Measurements from ENCODE around the gene PTPRN2. TPM values are rescaled to one million over a fixed set of nuclear protein-coding genes. Genes with fewer than 3 reads are reported as not detected.

Gene PTPRN2
- total RNA-seq, 1 experiment from 2014 or later = 1.1 TPM

- no peak overlapping the region for H3K4me3 ChIP-seq (ENCODE audit: low read depth in 2 of 2, low read length in 2 of 2)
- no peak overlapping the region for H3K27ac ChIP-seq (ENCODE audit: low read length)
- intact Hi-C loops (cut with micrococcal nuclease; ENCODE audit: unreplicated experiment) = no loop called here
- ChIA-PET CTCF (no interaction called here), POLR2A (no interaction called here)
- H3K36me3 ChIP-seq (ENCODE audit: control insufficient read depth, insufficient read depth, low read length) = no peaks in the 10 kb centered on the region
- no peak for ATAC-seq
- no peaks in the 10 kb centered on the region; the same call in 1 of the 2 replicates for H3K27me3 ChIP-seq (ENCODE audit: control insufficient read depth, insufficient read depth, low read length)
- H3K4me1 ChIP-seq (ENCODE audit: control insufficient read depth, insufficient read depth, low read length) = no peaks in the 10 kb centered on the region
- in situ Hi-C loops (cut with HindIII; ENCODE audit: low pct_unique_long_range_greater_than_20kb, low sequenced_read_pairs) = no loop called here
- H3K9me3 ChIP-seq (ENCODE audit: control insufficient read depth, insufficient read depth, low read depth, low read length) = no peaks in the 10 kb centered on the region
- TF ChIP-seq TCF7L2 (IDR thresholded peaks at IDR 0.05; ENCODE audit: low read depth, low read length) = no peak
- no peak for TF ChIP-seq SIN3A (IDR thresholded peaks at IDR 0.05; ENCODE audit: borderline replicate concordance, insufficient read depth, low read depth, low read length)
- no peak for TF ChIP-seq REST (IDR thresholded peaks at IDR 0.05; ENCODE audit: insufficient read depth in 1 of 2, low read depth in 2 of 2, low read length in 1 of 2)
- TF ChIP-seq CTCF (IDR thresholded peaks at IDR 0.05) = no peak
- no peak for TF ChIP-seq POLR2AphosphoS5 (IDR thresholded peaks at IDR 0.05; ENCODE audit: low read depth, low read length)
- BruUV-seq (replicated peaks) = no TSS peak
- no peak for DNase-seq (ENCODE audit: low read depth, low spot score)
Observed at GRCh38 chr7:158549176-158549615, 38.4 kb downstream of the PTPRN2 start.

GRCh38 chr7:158548726-158549125 is 38.9 kb downstream of the PTPRN2 start:
- DNase-seq (ENCODE audit: low read depth, low spot score) (no peak), ATAC-seq (no peak)
- TF ChIP-seq REST (IDR thresholded peaks at IDR 0.05; ENCODE audit: insufficient read depth in 1 of 2, low read depth in 2 of 2, low read length in 1 of 2) = no peak
- no peak for TF ChIP-seq CTCF (IDR thresholded peaks at IDR 0.05)
- no peak for TF ChIP-seq POLR2AphosphoS5 (IDR thresholded peaks at IDR 0.05; ENCODE audit: low read depth, low read length)
- TF ChIP-seq SIN3A (IDR thresholded peaks at IDR 0.05; ENCODE audit: borderline replicate concordance, insufficient read depth, low read depth, low read length) = no peak
- TF ChIP-seq TCF7L2 (IDR thresholded peaks at IDR 0.05; ENCODE audit: low read depth, low read length) = no peak
- ChIA-PET POLR2A (no interaction called here), CTCF (no interaction called here)
- no TSS peak for BruUV-seq (replicated peaks)
- Histone ChIP-seq H3K27me3 (ENCODE audit: control insufficient read depth, insufficient read depth, low read length) (no peaks in the 10 kb centered on the region; the same call in 1 of the 2 replicates), H3K36me3 (ENCODE audit: control insufficient read depth, insufficient read depth, low read length) (no peaks in the 10 kb centered on the region), H3K4me1 (ENCODE audit: control insufficient read depth, insufficient read depth, low read length) (no peaks in the 10 kb centered on the region), H3K27ac (ENCODE audit: low read length) (no peak overlapping the region), H3K4me3 (ENCODE audit: low read depth in 2 of 2, low read length in 2 of 2) (no peak overlapping the region), H3K9me3 (ENCODE audit: control insufficient read depth, insufficient read depth, low read depth, low read length) (no peaks in the 10 kb centered on the region)
- intact Hi-C loops (cut with micrococcal nuclease; ENCODE audit: unreplicated experiment) (no loop called here), in situ Hi-C loops (cut with HindIII; ENCODE audit: low pct_unique_long_range_greater_than_20kb, low sequenced_read_pairs) (no loop called here)
